GM12892 (cell line): Measurements from ENCODE around the gene CNTLN.

Source experiments
- DNase-seq: peaks from one replicate; pipeline ENCODE4 v3.0.0; 2011; ENCODE audit not compliant: insufficient read length
- FAIRE-seq: peaks from 2 replicates; lab custom pipeline; 2011; peaks lifted over from hg19 to GRCh38; lab: Jason Lieb, UNC
- POLR2A ChIP-seq: IDR thresholded peaks from 2 replicates; pipeline ENCODE4 v1.6.1; 2011; ENCODE audit warnings: low read depth, low read length, control low read depth
- POLR2AphosphoS5 ChIP-seq: IDR thresholded peaks from 2 replicates; pipeline ENCODE4 v1.6.1; 2011; ENCODE audit warnings: low read depth, low read length, control low read depth
- TAF1 ChIP-seq: IDR thresholded peaks from 2 replicates; pipeline ENCODE4 v1.6.1; 2011; ENCODE audit warnings: low read depth, mild to moderate bottlenecking, control low read depth, low read length, borderline replicate concordance

Gene CNTLN

DNA sequence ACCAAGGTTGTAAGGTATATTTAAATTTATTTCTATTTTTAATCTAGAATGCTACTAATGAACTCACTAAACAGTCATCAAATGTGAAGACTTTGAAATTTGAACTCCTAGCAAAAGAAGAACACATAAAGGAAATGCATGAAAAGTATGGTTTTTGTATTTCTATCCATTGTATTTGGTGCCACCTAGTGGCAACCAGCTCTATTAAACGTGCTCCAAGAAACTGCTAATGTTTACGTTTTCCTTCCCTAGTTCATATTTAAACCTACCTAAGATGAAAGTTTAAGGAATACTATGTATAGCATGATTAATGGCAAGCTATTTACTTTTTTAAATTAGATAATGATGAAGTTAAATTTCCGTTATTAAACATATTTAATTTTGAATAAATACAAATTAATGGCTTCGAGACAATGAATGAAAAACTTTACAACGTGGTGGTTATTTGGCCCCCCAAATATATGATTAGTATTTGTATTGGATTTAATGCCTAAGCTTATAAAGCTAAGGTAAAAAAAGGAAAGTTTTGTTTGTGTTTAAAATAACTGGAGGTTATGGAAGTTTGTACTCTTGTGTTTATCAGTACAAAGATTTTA, 328.1 kb downstream of the CNTLN start:
- FAIRE-seq (peak; percentile 87), DNase-seq (no peak)

DNA sequence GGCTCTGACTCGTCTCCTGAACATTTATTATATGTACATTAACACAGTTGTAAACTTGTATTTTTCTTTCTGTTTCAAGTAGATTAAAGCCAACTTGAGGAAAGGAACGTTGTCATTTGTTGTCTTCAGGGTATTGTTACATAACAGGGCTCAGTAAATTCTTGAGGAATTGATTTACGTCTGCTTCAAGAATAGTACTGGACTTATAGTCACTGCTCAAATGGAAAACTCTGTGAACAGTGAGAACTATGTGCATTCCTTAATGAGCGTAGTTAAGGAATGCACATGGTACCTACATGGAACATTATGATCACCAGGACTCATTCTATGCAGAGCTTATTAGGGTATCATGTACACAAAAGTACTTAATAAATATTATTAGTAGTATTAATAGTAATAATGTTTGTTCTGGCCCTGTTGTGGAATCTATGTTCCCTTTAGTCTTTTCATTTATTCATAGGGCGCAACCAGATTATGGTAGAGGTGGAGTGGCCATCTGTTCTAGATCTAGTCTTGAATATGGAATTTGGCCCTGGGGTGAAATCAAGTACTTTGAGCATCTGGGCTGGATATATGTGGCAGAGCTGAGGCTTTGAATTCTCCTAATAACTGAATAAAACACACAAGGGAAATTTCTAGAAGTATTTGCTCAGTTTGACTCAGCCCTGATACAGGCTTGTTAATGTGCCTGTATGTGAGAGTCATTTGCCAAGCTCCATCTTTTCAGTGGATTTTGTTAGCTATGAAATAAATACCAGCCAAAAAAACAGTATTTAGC, 335.4 kb downstream of the CNTLN start:
- TF ChIP-seq POLR2AphosphoS5, result no peak
- DNase-seq (no peak), FAIRE-seq (no peak)

More for the DNA sequence above, 328.1 kb downstream of the CNTLN start:
- TF ChIP-seq POLR2A (no peak), TAF1 (no peak), POLR2AphosphoS5 (no peak)

DNA sequence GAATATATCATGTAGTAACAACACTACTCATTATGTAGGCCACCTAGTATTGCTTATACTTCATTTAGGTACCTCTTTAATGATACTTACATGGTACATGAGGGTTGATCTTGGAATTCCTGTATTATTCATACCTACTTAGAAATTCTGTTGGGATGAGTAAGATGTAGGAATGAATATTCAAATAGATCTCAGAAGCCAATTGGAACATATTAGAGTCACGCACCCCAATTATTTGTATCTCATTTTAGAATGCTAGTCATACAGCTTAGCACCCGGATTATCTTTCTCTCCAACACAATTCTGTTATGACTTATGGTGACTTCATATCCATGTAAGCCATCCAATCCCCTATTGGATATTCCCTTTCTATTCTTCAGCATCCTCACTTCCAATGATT, 337.3 kb downstream of the CNTLN start:
- FAIRE-seq, result no peak
- TF ChIP-seq POLR2A (no peak), TAF1 (no peak), POLR2AphosphoS5 (no peak)
- DNase-seq, result no peak

DNA sequence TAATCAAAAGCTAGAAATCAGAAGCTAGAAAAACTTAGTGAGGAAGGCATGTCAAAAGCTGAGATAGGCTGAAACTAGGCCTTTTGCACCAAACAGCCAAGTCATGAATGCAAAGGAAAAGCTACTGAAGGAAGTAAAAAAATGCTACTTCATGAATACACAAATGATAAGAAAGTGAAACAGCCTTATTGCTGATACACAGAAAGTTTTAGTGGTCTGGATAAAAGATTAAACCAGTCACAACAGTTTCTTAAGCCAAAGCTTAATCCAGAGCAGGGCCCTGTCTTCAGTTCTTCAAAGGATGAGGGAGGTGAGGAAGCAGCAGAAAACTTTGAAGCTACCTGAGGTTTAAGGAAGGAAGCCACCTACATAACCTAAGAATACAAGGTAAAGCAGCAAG, 341.6 kb downstream of the CNTLN start:
- TF ChIP-seq POLR2A (no peak), TAF1 (no peak), POLR2AphosphoS5 (no peak)
- DNase-seq (no peak), FAIRE-seq (no peak)

DNA sequence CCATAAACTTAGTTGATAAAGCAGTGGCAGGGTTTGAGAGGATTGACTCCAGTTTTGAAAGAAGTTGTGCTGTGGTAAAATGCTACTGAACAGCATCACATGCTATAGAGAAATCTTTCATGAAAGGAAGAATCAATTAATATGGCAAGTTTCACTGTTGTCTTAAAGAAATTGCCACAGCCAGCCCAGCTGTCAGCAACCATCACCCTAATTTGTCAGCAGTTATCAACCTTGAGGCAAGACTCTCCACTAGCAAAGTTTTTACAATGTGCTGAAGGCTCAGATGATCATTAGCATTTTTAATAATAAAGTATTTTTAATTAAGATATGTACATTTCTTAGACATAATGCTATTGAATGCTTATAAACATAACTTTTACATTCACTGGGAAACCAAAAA, 343.0 kb downstream of the CNTLN start:
- FAIRE-seq (no peak), DNase-seq (no peak)

DNA sequence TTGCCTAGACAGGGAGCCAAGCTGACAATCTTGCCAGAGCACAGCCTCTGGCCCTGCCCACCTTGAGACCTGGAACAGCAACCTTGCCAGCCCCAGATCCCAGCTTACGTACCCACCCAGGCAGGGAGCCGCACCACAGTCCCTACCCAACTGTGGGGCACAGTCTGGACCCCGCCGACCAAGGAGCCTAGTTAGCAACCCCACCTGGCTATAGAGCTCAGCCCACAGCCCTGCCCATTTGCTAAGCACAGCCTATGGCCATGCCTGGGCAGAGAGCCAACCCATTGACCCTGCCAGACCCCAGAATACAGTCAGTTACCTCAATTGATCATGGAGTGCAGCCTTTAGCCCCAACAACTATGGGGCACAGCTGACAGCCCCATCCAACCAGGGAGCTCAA, 346.1 kb downstream of the CNTLN start:
- no peak for FAIRE-seq
- no peak for DNase-seq
- TF ChIP-seq TAF1 (no peak), POLR2AphosphoS5 (no peak), POLR2A (no peak)

More for the DNA sequence above, 343.0 kb downstream of the CNTLN start:
- TF ChIP-seq TAF1 (no peak), POLR2AphosphoS5 (no peak), POLR2A (no peak)

DNA sequence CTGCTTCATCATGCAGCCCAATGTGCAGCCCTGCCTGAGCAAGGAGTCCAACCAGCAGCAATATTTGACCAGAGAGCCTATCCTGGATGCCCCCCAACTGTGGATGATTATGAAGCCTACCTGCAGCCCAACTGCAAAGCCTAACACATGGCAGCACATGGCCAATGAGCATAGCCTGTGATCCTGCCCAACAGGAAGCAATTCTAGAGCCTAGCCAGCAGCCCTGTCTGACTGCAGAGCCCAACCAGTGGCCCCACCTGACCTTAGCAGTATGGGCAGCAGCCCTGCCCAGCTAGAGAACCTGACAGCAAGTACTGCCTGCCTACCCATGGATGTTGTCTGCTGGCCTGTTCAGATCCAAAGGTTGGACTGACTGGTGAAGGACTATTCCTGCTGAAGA, 346.7 kb downstream of the CNTLN start:
- no peak for DNase-seq
- no peak for FAIRE-seq

DNA sequence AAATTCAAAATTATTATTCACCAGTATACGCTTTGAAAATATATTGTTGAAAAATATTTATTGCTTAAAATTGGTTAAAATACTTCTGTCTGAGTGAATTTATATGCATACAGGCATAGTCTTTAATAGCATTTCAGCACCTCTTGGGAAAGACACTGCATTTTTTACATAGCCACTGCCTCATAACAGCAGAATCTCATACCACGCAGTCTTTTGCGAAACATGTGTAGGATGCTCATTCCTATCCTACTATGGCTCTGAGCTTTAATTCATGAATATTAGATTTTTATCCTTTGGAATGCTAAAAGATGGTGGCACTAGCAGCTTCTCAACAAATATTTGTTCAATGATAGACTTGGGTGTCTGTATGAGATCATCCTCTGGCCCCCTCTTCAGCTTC, 350.1 kb downstream of the CNTLN start:
- DNase-seq (no peak), FAIRE-seq (no peak)
- TF ChIP-seq POLR2A, result no peak
- TF ChIP-seq TAF1, result no peak
- no peak for TF ChIP-seq POLR2AphosphoS5

More for the DNA sequence above, 346.7 kb downstream of the CNTLN start:
- TF ChIP-seq POLR2A (no peak), POLR2AphosphoS5 (no peak), TAF1 (no peak)

DNA sequence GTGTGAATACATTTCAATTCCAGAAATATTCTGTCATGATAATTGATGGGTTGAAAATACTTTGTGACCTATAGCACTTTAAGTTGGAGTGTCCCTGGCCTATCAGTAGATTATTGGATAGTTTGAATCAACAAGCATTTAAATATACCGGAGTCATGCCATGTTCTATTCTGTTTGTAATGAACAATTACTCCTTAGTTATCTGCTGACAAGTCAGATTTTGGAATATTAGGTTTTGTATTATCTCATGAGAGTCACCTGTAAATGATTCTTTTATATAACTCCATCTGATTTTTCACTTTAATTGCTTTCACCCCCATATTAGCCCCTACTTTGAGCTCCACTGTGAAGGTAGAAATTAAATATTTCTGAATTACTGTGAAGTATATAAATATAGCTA, 351.6 kb downstream of the CNTLN start:
- TF ChIP-seq POLR2A (no peak), TAF1 (no peak), POLR2AphosphoS5 (no peak)
- FAIRE-seq (no peak), DNase-seq (no peak)

DNA sequence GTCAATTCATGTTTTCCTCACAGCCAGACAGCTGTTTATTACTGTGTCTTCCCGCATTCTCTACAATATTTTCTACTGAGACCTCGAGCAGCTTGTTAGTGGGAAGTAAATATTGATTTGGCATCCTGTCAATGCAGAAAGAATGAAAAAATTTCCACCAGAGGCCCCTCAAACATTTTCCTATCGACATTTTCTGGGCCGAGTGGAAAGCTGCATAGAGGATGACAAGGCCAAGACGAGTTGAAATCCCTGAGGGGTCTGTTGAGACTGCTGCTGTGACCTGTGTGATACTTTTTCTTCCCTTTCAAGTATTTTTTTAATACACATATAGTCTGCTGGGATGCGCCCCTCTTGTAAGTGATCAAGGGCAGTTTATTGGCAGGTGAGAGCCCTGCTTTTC, 352.6 kb downstream of the CNTLN start:
- FAIRE-seq (no peak), DNase-seq (no peak)
- no peak for TF ChIP-seq TAF1
- no peak for TF ChIP-seq POLR2AphosphoS5

DNA sequence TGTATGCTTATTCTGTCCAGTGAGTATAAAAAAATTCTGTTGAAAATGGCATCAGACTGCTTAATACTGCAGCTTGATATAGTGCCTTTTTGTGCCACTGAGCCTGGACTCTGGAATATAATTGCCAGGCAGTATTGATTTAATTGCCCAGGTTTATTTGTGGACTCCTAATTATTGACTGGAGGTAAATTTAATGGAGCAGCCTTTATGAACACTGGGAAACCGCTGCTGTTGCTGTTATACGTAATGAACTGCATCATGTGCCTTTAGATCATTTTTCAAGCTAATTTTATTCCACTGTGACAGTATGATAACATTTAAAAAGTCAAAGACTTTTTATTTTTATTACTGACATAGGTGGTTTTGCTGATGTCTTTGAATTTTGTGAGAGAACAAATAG, 353.8 kb downstream of the CNTLN start:
- DNase-seq (no peak), FAIRE-seq (no peak)
- TF ChIP-seq POLR2A, result no peak
- no peak for TF ChIP-seq POLR2AphosphoS5
- TF ChIP-seq TAF1, result no peak

DNA sequence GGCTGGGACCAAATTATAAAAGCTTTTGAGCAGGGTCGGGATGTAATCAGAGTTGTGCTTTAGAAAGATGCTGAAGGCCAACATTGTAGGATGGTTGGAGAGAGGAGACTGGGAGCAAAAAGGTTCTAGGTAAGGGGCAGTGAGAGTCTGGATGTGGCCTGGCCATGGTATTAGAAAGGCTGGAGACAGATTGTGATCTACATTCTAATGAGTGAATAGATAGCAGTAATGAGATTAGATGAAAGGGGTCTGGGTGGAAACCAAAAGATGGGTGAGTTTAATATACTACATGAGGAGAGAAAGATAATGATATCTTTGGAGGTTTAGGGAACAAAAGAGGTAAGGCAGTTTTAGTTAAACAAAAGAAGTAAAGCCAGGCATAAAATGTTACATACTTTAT, 355.3 kb downstream of the CNTLN start:
- TF ChIP-seq TAF1, result no peak
- no peak for TF ChIP-seq POLR2AphosphoS5
- no peak for TF ChIP-seq POLR2A

More for the DNA sequence above, 355.3 kb downstream of the CNTLN start:
- DNase-seq, result no peak
- FAIRE-seq, result no peak
